Left lung (tissue), 10 donors: ENCODE data around the gene INPPL1. TPM values are rescaled to one million over a fixed set of nuclear protein-coding genes. Genes with fewer than 3 reads are reported as not detected.

Experiments used
- ATAC-seq: fragments of 200-7000 bp; cut with Tn5 transposase; one replicate; pipeline ENCODE4 v1.9.1; 2020; ENCODE audit warnings: moderate library complexity
- DNase-seq, 4 donors: peaks; one replicate each; pipeline ENCODE4 v3.0.0-alpha.2; 2013 to 2020
- H3K27ac ChIP-seq, 2 donors: fragments of 200-600 bp; sonication (generic) in 1 of 2; one replicate each; pipeline versions ENCODE4 v1.5.0 to v1.8.0; 2020 to 2021
- H3K27me3 ChIP-seq, 2 donors: fragments of 200-600 bp; sonication (generic) in 1 of 2; one replicate each; pipeline versions ENCODE4 v1.5.0 to v1.8.0; 2020 to 2021
- H3K36me3 ChIP-seq, 2 donors: fragments of 200-600 bp; sonication (generic) in 1 of 2; one replicate each; pipeline versions ENCODE4 v1.5.0 to v1.8.0; 2020 to 2021
- H3K4me1 ChIP-seq, 2 donors: fragments of 200-600 bp; one replicate each; pipeline ENCODE4 v1.8.0; 2021
- H3K4me3 ChIP-seq, 2 donors: fragments of 200-600 bp; sonication (generic) in 1 of 2; one replicate each; pipeline versions ENCODE4 v1.5.0 to v1.8.0; 2020 to 2021; ENCODE audit warnings: mild to moderate bottlenecking in 1 of 2
- H3K9me3 ChIP-seq, 2 donors: fragments of 200-600 bp; sonication (generic) in 1 of 2; one replicate each; pipeline versions ENCODE4 v1.5.0 to v1.8.0; 2020 to 2021
- intact Hi-C, 2 donors: fragments of 100-400 bp; cut with DNase I; formaldehyde crosslinking; loops; one replicate each; pipeline versions ENCODE4 v1.11.2 to v1.14.2; 2022
- polyA plus RNA-seq, 6 donors: library from polyadenylated mRNA; unstranded; fragments of 120-200 nt; gene quantifications; one replicate each; pipeline ENCODE4 v1.2.1, GENCODE V29; 2013; ENCODE audit not compliant: insufficient read length in 6 of 6
- total RNA-seq, 2 donors: library from RNA; stranded (reverse); fragmentation: NEBNext Ultra II Directional; extraction: Animal tissue kit (Norgen Biotek cat#: 25700); gene quantifications; one replicate each; pipeline ENCODE4 v1.2.1, GENCODE V29; 2021
- TF ChIP-seq, protein P1 (sequence below), 2 donors: fragments of 200-600 bp; sonication (generic) in 1 of 2; IDR thresholded peaks; one replicate each; pipeline versions ENCODE4 v1.5.0 to v1.8.0; 2021; ENCODE audit warnings: antibody characterized with exemption in 2 of 2
- donor health status: DM: no; HTN: yes; CAD: no.
- donor health status: DM: no; HTN: no; CAD: no.

Gene INPPL1
- total and polyA plus RNA-seq, 8 donors, result 140 to 218 (median 165) TPM

DNA sequence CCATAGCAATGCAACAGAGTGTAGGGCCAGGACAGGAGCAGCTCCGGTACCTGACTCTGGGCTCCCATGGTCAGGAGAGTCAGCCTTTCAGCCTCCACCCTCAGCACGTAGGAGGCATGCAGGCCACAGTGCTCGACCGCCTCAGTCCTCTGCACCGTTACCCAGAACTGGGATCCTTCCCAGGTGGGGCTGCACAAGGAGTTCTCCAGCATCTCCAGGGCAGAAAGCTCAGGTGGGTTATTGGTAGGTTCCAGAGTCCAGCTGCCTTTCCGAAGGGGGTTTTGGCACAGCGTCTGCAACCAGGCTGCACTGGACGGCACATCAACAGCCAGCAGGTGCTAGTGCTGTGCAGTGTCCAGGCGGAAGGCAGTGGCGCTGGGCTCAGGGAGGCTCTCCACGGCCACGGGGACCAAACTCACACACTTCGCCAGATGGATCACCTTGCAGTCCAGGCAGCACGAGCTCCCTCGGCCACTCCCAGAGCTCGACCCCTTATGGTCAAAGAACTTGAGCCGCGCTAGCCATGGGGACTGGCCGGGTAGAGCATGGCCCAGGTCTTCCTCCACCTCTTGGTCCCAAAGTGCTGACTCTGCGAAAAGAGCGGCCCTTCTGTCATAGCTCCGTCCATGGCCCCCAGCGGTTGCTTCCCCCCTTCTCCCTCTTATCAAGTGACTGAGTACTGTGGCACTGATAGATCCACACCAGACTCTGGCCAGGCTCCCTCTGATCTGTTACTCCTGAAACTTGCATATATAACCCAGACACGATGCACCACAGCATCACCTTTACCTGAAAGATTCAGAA, 26.3 kb downstream of the INPPL1 start:
- H3K27ac ChIP-seq, result no peak overlapping the region
- no peak overlapping the region for H3K4me3 ChIP-seq
- no peaks in the 10 kb centered on the region for H3K9me3 ChIP-seq
- no peak for DNase-seq
- H3K36me3 ChIP-seq, result no peaks in the 10 kb centered on the region
- intact Hi-C loops, result no loop called here
- H3K27me3 ChIP-seq, result peaks cover 18 to 50% of the 10 kb centered on the region in 2 donors
- no peaks in the 10 kb centered on the region for H3K4me1 ChIP-seq
- no peak for ATAC-seq
- TF ChIP-seq, protein P1, sequence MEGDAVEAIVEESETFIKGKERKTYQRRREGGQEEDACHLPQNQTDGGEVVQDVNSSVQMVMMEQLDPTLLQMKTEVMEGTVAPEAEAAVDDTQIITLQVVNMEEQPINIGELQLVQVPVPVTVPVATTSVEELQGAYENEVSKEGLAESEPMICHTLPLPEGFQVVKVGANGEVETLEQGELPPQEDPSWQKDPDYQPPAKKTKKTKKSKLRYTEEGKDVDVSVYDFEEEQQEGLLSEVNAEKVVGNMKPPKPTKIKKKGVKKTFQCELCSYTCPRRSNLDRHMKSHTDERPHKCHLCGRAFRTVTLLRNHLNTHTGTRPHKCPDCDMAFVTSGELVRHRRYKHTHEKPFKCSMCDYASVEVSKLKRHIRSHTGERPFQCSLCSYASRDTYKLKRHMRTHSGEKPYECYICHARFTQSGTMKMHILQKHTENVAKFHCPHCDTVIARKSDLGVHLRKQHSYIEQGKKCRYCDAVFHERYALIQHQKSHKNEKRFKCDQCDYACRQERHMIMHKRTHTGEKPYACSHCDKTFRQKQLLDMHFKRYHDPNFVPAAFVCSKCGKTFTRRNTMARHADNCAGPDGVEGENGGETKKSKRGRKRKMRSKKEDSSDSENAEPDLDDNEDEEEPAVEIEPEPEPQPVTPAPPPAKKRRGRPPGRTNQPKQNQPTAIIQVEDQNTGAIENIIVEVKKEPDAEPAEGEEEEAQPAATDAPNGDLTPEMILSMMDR (IDR thresholded peaks at IDR 0.05), result no peak

DNA sequence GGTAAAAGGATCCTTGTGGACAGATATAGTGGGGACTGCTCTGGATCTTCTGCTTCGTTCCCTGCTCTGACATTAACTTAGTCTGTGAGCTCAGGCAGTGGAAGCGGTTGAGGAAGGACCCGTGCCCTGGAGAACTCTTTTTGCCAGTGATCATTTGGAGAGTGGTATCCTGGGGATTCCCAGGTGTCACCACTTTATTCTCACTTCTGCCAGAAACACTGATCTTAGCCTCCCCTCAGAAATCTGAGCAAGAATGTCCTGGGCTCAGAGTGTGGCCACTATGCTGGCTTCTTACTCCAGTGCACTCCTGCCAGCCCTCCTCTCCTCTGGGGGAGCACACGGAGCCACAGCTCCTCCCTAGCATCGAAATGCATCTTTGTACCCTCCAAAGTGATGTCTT, 27.0 kb downstream of the INPPL1 start:
- no peaks in the 10 kb centered on the region for H3K9me3 ChIP-seq
- no peak overlapping the region for H3K27ac ChIP-seq
- no peak overlapping the region for H3K4me3 ChIP-seq
- no peaks in the 10 kb centered on the region for H3K4me1 ChIP-seq
- no peak for DNase-seq
- H3K27me3 ChIP-seq, result peaks cover 10 to 43% of the 10 kb centered on the region in 2 donors
- H3K36me3 ChIP-seq, result no peaks in the 10 kb centered on the region
- ATAC-seq, result no peak
- intact Hi-C loops, result no loop called here
- TF ChIP-seq, protein P1 (IDR thresholded peaks at IDR 0.05), result no peak

DNA sequence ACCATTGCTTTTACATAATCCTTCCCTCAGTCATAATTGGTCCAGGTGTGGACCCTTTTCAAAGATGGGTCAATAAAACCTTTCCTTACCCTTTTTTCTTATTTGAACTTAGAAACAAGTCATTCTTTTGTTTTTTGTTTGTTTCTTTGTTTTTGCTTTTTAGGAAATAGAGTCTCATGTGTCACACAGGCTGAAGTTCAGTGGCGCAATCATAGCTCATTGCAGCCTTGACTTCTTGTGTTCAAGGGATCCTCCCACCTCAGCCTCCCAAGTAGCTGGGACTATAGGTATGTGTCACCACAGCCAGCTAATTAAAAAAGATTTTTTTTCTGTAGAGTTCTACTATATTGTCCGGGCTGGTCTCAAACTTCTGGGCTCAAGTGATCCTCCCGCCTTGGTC, 28.8 kb downstream of the INPPL1 start:
- no peaks in the 10 kb centered on the region for H3K9me3 ChIP-seq
- no peak for DNase-seq
- H3K36me3 ChIP-seq, result no peaks in the 10 kb centered on the region
- intact Hi-C loops, result no loop called here
- ATAC-seq, result no peak
- H3K4me1 ChIP-seq, result no peaks in the 10 kb centered on the region
- no peak overlapping the region for H3K4me3 ChIP-seq
- no peak overlapping the region for H3K27ac ChIP-seq
- TF ChIP-seq, protein P1 (IDR thresholded peaks at IDR 0.05), result no peak
- peaks cover 0 to 25% of the 10 kb centered on the region in 2 donors for H3K27me3 ChIP-seq

- no peaks in the 10 kb centered on the region for H3K36me3 ChIP-seq
- DNase-seq, result no peak
- no peaks in the 10 kb centered on the region for H3K4me1 ChIP-seq
- TF ChIP-seq, protein P1 (IDR thresholded peaks at IDR 0.05), result no peak
- no peak for ATAC-seq
- intact Hi-C loops, result no loop called here
- no peak overlapping the region for H3K4me3 ChIP-seq
- H3K27me3 ChIP-seq, result peaks cover 0 to 22% of the 10 kb centered on the region in 2 donors
- H3K27ac ChIP-seq, result no peak overlapping the region
- no peaks in the 10 kb centered on the region for H3K9me3 ChIP-seq
These were observed 29.9 kb downstream of the INPPL1 start for GRCh38 chr11:72254299-72254993.

GRCh38 chr11:72257570-72257969, 33.0 kb downstream of the INPPL1 start:
- DNase-seq (no peak), ATAC-seq (no peak)
- intact Hi-C loops, result no loop called here

More at GRCh38 chr11:72257570-72257969, 33.0 kb downstream of the INPPL1 start:
- H3K27ac ChIP-seq, result no peak overlapping the region
- H3K27me3 ChIP-seq, result no peaks in the 10 kb centered on the region
- H3K36me3 ChIP-seq, result no peaks in the 10 kb centered on the region
- no peaks in the 10 kb centered on the region for H3K9me3 ChIP-seq
- H3K4me1 ChIP-seq, result no peaks in the 10 kb centered on the region
- TF ChIP-seq, protein P1 (IDR thresholded peaks at IDR 0.05), result no peak
- no peak overlapping the region for H3K4me3 ChIP-seq
